Activated CD8-positive, alpha-beta memory T cell treated with anti-CD3 and anti-CD28 coated beads, Interleukin-2, amount 10 ng/mL, durations not matched to agents 7 days and 5 days (primary cell): ENCODE measurements around the gene NMUR2. TPM values are rescaled to one million over a fixed set of nuclear protein-coding genes. Genes with fewer than 3 reads are reported as not detected.

Experiments used
- ATAC-seq: fragments of 150-1000 bp; cut with Tn5 transposase; one replicate; pipeline ENCODE4 v1.10.0; 2021; ENCODE audit warnings: moderate library complexity
- CTCF ChIA-PET: fragments of 350-600 bp; sonication (Branson Sonifier 250); formaldehyde crosslinking; loops from one replicate; lab custom pipeline; 2021; ENCODE audit warnings: antibody characterized with exemption; lab: Charles Lee
- DNase-seq: peaks from one replicate; pipeline ENCODE4 v3.0.0-alpha.2; 2020
- H3K27ac Mint-ChIP-seq: one replicate; pipeline ENCODE4 v1.8.0; 2021; ENCODE audit warnings: mild to moderate bottlenecking, mixed read lengths
- H3K27me3 Mint-ChIP-seq: one replicate; pipeline ENCODE4 v1.8.0; 2021; ENCODE audit warnings: mixed read lengths
- H3K36me3 Mint-ChIP-seq: one replicate; pipeline ENCODE4 v1.8.0; 2021; ENCODE audit warnings: mild to moderate bottlenecking, mixed read lengths
- H3K4me1 Mint-ChIP-seq: one replicate; pipeline ENCODE4 v1.8.0; 2021; ENCODE audit warnings: mixed read lengths
- H3K4me3 Mint-ChIP-seq: one replicate; pipeline ENCODE4 v1.8.0; 2021; ENCODE audit warnings: mild to moderate bottlenecking, moderate library complexity, mixed read lengths
- H3K9me3 Mint-ChIP-seq: one replicate; pipeline ENCODE4 v1.8.0; 2022; ENCODE audit warnings: low read depth, mixed read lengths
- total RNA-seq, 2 experiments: library from RNA; stranded (reverse); gene quantifications; one replicate each; pipeline ENCODE4 v1.2.3, GENCODE V29; 2021

The NMUR2 gene
- total RNA-seq, 2 experiments from 2014 or later: not detected

- no peaks in the 10 kb centered on the region for H3K36me3 Mint-ChIP-seq
- H3K27me3 Mint-ChIP-seq: no peaks in the 10 kb centered on the region
- DNase-seq (no peak), ATAC-seq (no peak)
- no peak overlapping the region for H3K4me3 Mint-ChIP-seq
- CTCF ChIA-PET: no interaction called here
- no peaks in the 10 kb centered on the region for H3K4me1 Mint-ChIP-seq
- no peak overlapping the region for H3K27ac Mint-ChIP-seq
- peaks cover 3% of the 10 kb centered on the region for H3K9me3 Mint-ChIP-seq
Observed at GRCh38 chr5:152393441-152393840, 11.6 kb downstream of the NMUR2 start.

DNA sequence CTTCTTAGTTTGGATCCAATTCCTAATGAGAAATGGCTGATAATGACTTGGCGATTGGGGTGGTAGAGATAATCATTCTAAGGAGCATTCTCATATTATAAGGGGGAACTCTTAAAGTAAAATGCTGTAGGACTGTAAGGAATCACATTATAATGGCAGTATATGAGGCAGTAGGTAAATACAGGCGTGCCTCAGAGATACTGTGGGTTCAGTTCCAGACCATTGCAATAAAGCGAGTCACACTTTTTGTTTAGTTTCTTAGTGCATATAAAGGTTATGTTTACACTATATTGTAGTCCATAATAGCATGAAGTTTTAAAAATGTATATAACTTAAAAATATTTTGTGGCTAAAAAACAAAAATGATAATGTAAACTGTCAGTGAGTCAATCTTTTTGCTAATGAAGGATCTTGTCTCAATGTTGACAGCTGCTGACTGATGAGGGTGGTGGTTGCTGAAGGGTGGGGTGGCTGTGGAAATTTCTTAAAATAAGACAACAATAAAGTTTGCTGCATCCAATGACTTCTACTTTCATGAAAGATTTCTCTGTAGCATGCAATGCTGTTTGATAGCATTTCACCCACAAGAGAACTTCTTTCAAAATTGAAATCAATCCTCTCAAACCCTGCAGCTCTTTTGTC, 15.8 kb downstream of the NMUR2 start:
- Mint-ChIP-seq H3K27me3 (no peaks in the 10 kb centered on the region), H3K9me3 (peaks cover 3% of the 10 kb centered on the region), H3K27ac (no peak overlapping the region), H3K4me1 (no peaks in the 10 kb centered on the region), H3K4me3 (no peak overlapping the region), H3K36me3 (no peaks in the 10 kb centered on the region)
- CTCF ChIA-PET: no interaction called here
- no peak for ATAC-seq
- no peak for DNase-seq

GRCh38 chr5:152388610-152389009, 16.5 kb downstream of the NMUR2 start:
- Mint-ChIP-seq H3K27ac (no peak overlapping the region), H3K27me3 (no peaks in the 10 kb centered on the region), H3K9me3 (peaks cover 3% of the 10 kb centered on the region), H3K36me3 (no peaks in the 10 kb centered on the region), H3K4me1 (no peaks in the 10 kb centered on the region), H3K4me3 (no peak overlapping the region)
- ATAC-seq (no peak), DNase-seq (no peak)
- CTCF ChIA-PET: no interaction called here

DNA sequence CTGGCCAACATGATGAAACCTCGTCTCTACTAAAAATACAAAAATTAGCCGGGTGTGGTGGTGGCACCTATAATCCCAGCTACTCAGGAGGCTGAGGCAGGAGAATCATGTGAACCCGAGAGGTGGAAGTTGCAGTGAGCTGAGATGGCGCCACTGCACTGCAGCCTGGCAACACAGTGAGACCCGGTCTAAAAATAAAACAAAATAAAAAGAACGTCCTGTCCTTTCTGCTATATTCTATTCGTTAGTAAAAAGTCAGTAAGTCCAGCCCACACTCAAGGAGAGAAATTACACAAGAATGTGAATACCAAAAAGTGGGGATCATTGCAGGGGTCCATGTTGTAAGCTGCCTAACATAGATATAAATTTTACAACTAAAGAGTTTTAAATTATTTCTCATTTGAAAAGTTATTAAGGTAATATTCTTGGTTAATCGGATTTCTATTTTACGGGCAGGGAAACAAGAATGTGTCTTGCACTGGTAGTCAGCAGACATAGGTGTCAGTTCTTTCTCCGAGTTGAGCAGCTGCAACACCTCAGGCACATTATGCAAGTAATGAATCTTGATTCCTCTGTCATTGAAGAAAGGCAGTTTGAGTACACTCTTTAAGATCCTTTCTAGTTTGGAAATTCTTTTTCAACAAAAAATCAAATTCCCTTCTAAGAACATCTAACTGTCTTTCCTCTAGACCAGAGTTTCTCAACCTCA, 24.5 kb downstream of the NMUR2 start:
- Mint-ChIP-seq H3K27ac (no peak overlapping the region), H3K4me3 (no peak overlapping the region), H3K4me1 (no peaks in the 10 kb centered on the region), H3K27me3 (no peaks in the 10 kb centered on the region), H3K36me3 (no peaks in the 10 kb centered on the region), H3K9me3 (no peaks in the 10 kb centered on the region)
- CTCF ChIA-PET: interaction anchor here (1.6 kb wide), 1 partner anchor 238 kb away, joined by 3 read pairs; no protein-coding TSS in a partner anchor
- ATAC-seq (no peak), DNase-seq (no peak)

DNA sequence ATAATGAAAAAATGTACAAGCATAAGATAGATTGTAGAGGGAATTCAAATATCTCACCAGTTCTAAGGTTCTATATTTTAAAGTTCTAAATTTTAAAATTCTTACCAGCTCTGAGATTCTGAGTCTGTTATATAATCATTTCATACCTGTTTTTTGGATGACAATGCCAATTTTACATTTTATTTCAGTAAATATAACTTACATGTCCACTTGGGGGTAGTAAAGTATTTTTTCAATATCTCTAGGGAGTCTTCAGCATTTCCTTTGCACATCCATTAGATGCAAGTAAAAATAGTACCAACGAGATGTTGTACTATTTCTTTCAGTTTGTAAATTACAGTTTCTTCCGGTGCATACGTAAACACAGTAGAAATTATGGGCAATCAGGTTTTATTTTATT, 25.7 kb downstream of the NMUR2 start:
- DNase-seq (no peak), ATAC-seq (no peak)
- CTCF ChIA-PET: no interaction called here
- Mint-ChIP-seq H3K4me1 (no peaks in the 10 kb centered on the region), H3K27me3 (no peaks in the 10 kb centered on the region), H3K27ac (no peak overlapping the region), H3K4me3 (no peak overlapping the region), H3K9me3 (no peaks in the 10 kb centered on the region), H3K36me3 (no peaks in the 10 kb centered on the region)

- no peak overlapping the region for H3K4me3 Mint-ChIP-seq
- H3K27me3 Mint-ChIP-seq: no peaks in the 10 kb centered on the region
- CTCF ChIA-PET: no interaction called here
- no peaks in the 10 kb centered on the region for H3K4me1 Mint-ChIP-seq
- no peaks in the 10 kb centered on the region for H3K9me3 Mint-ChIP-seq
- no peak for ATAC-seq
- no peaks in the 10 kb centered on the region for H3K36me3 Mint-ChIP-seq
- no peak overlapping the region for H3K27ac Mint-ChIP-seq
- DNase-seq: no peak
Observed at GRCh38 chr5:152378730-152379129, 26.3 kb downstream of the NMUR2 start.

DNA sequence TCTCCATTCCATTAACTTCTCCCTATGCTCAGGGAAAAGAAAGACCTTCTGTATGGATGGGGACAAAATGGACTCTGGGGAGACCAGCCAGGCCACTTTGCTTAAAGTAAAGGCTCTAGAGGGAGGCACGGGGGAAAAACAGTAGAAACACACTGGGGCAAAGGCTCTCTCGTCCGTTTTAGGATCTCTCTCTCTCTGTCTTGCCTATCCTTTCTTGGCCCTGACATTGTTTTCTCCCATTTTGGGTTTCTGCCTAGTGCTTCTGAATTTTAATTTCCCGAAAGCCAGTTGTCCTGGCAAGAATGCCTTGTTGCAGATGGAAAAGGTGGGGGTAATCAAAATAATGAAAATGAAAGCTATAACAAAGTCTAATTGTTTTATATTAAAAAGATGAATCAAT, 28.2 kb downstream of the NMUR2 start:
- Mint-ChIP-seq H3K4me3 (no peak overlapping the region), H3K4me1 (no peaks in the 10 kb centered on the region), H3K36me3 (no peaks in the 10 kb centered on the region), H3K27ac (no peak overlapping the region), H3K27me3 (no peaks in the 10 kb centered on the region), H3K9me3 (no peaks in the 10 kb centered on the region)
- CTCF ChIA-PET: no interaction called here
- DNase-seq (no peak), ATAC-seq (no peak)

GRCh38 chr5:152374711-152375275, 30.3 kb downstream of the NMUR2 start:
- no peak overlapping the region for H3K27ac Mint-ChIP-seq
- no peaks in the 10 kb centered on the region for H3K27me3 Mint-ChIP-seq
- CTCF ChIA-PET: no interaction called here
- DNase-seq (no peak), ATAC-seq (no peak)
- no peaks in the 10 kb centered on the region for H3K36me3 Mint-ChIP-seq
- H3K9me3 Mint-ChIP-seq: no peaks in the 10 kb centered on the region
- H3K4me3 Mint-ChIP-seq: no peak overlapping the region
- no peaks in the 10 kb centered on the region for H3K4me1 Mint-ChIP-seq

DNA sequence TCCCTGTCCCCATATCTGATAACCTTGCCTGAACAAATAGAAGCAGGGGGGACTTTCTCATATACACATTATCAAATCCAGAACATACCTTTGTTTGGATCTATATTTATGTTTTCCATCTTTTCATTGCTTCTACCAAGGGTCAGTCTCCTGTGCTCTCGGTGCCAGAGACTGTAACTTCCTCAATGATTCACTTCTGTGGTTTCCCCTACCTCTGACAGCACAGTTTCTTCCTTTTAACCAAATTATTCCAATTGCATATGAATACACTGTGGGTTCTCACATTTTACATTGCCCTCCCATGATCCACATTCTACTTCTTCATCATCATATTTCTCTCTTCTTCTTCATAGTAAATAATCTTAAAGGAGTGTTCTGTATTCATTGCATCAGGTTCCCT, 32.2 kb downstream of the NMUR2 start:
- no peaks in the 10 kb centered on the region for H3K36me3 Mint-ChIP-seq
- no peak for ATAC-seq
- CTCF ChIA-PET: no interaction called here

DNA sequence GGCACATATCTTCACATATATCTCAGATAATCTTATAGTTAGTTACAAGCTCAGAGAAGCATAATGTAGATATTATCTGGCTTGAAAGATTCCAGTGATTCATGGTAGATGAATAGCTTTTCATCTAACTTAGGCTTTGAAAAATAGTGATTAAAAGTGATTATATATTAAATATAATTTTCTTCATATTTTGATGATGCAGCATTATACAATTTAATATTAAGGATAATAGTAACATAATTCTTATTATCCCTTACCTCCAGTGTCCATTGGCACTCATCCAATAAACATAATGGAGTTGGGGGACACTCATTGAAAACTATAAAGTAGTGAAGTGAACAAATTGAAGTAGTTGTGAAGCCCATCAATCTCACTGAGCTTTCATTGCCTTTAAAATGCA, 35.8 kb downstream of the NMUR2 start:
- Mint-ChIP-seq H3K4me3 (no peak overlapping the region), H3K4me1 (no peaks in the 10 kb centered on the region), H3K36me3 (no peaks in the 10 kb centered on the region), H3K27me3 (no peaks in the 10 kb centered on the region), H3K9me3 (no peaks in the 10 kb centered on the region), H3K27ac (no peak overlapping the region)
- no peak for DNase-seq
- no peak for ATAC-seq
- CTCF ChIA-PET: no interaction called here

More for the DNA sequence above, 32.2 kb downstream of the NMUR2 start:
- Mint-ChIP-seq H3K4me3 (no peak overlapping the region), H3K9me3 (no peaks in the 10 kb centered on the region), H3K27ac (no peak overlapping the region), H3K4me1 (no peaks in the 10 kb centered on the region), H3K27me3 (no peaks in the 10 kb centered on the region)
- DNase-seq: no peak

DNA sequence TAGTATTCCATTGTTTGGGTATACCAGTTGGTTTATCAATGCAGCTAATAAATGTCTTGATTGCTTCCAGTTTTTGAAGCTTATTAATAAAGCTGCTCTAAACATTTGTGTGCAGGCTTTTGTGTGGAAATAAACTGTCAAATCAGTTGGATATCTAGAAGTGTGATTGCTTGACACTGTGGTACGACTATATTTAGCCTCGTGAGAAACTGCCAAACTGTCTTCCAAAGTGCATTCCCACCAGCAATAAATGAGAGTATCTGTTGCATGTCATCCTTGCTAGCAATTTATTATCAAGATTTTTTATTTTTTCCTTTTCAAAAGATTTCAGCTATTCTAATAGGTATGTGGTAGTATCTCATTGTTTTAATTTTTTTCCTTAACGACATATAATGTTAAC, 37.5 kb downstream of the NMUR2 start:
- CTCF ChIA-PET: no interaction called here
- Mint-ChIP-seq H3K9me3 (no peaks in the 10 kb centered on the region), H3K27ac (no peak overlapping the region), H3K27me3 (no peaks in the 10 kb centered on the region), H3K4me1 (no peaks in the 10 kb centered on the region), H3K36me3 (no peaks in the 10 kb centered on the region), H3K4me3 (no peak overlapping the region)
- DNase-seq (no peak), ATAC-seq (no peak)

GRCh38 chr5:152366716-152367115, 38.4 kb downstream of the NMUR2 start:
- DNase-seq: no peak
- Mint-ChIP-seq H3K27ac (no peak overlapping the region), H3K4me3 (no peak overlapping the region), H3K9me3 (no peaks in the 10 kb centered on the region), H3K27me3 (no peaks in the 10 kb centered on the region), H3K36me3 (no peaks in the 10 kb centered on the region), H3K4me1 (no peaks in the 10 kb centered on the region)
- ATAC-seq: no peak
- CTCF ChIA-PET: no interaction called here

- no peak overlapping the region for H3K4me3 Mint-ChIP-seq
- no peaks in the 10 kb centered on the region for H3K27me3 Mint-ChIP-seq
- DNase-seq (no peak), ATAC-seq (no peak)
- CTCF ChIA-PET: no interaction called here
- H3K9me3 Mint-ChIP-seq: no peaks in the 10 kb centered on the region
- H3K36me3 Mint-ChIP-seq: no peaks in the 10 kb centered on the region
- no peak overlapping the region for H3K27ac Mint-ChIP-seq
- no peaks in the 10 kb centered on the region for H3K4me1 Mint-ChIP-seq
Observed at GRCh38 chr5:152364899-152365298, 40.2 kb downstream of the NMUR2 start.

GRCh38 chr5:152364172-152364571, 40.9 kb downstream of the NMUR2 start:
- H3K27ac Mint-ChIP-seq: no peak overlapping the region
- DNase-seq (no peak), ATAC-seq (no peak)
- no peaks in the 10 kb centered on the region for H3K4me1 Mint-ChIP-seq
- H3K27me3 Mint-ChIP-seq: no peaks in the 10 kb centered on the region
- CTCF ChIA-PET: no interaction called here
- no peaks in the 10 kb centered on the region for H3K36me3 Mint-ChIP-seq
- H3K4me3 Mint-ChIP-seq: no peak overlapping the region
- no peaks in the 10 kb centered on the region for H3K9me3 Mint-ChIP-seq
